Effector memory CD8-positive, alpha-beta T cell (primary cell): ENCODE data around the gene GZMA.

ENCODE experiments used
- ATAC-seq: fragments of 150-1000 bp; cut with Tn5 transposase; replicated peaks from 2 replicates; pipeline ENCODE4 v1.10.0; 2021; ENCODE audit warnings: mild to moderate bottlenecking, moderate library complexity
- DNase-seq, 3 experiments: peaks; one replicate each; pipeline ENCODE4 v3.0.0; 2021
- H3K27ac Mint-ChIP-seq, 2 donors: one replicate each; pipeline ENCODE4 v1.8.0; 2022; ENCODE audit warnings: mild to moderate bottlenecking in 2 of 2, mixed read lengths in 2 of 2, moderate library complexity in 2 of 2
- H3K27me3 Mint-ChIP-seq, 2 donors: one replicate each; pipeline ENCODE4 v1.8.0; 2022; ENCODE audit warnings: mixed read lengths in 2 of 2
- H3K36me3 Mint-ChIP-seq: one replicate; pipeline ENCODE4 v1.8.0; 2022; ENCODE audit warnings: mild to moderate bottlenecking, moderate library complexity, mixed read lengths; ENCODE audit not compliant: insufficient read depth
- H3K4me1 Mint-ChIP-seq, 2 donors: one replicate each; pipeline ENCODE4 v1.8.0; 2022; ENCODE audit warnings: low read depth in 2 of 2, mixed read lengths in 2 of 2
- H3K4me3 Mint-ChIP-seq, 2 donors: one replicate each; pipeline ENCODE4 v1.8.0; 2022; ENCODE audit warnings: mild to moderate bottlenecking in 2 of 2, mixed read lengths in 2 of 2, moderate library complexity in 2 of 2
- H3K9me3 Mint-ChIP-seq, 2 donors: one replicate each; pipeline ENCODE4 v1.8.0; 2022; ENCODE audit warnings: mixed read lengths in 2 of 2

The GZMA gene

DNA sequence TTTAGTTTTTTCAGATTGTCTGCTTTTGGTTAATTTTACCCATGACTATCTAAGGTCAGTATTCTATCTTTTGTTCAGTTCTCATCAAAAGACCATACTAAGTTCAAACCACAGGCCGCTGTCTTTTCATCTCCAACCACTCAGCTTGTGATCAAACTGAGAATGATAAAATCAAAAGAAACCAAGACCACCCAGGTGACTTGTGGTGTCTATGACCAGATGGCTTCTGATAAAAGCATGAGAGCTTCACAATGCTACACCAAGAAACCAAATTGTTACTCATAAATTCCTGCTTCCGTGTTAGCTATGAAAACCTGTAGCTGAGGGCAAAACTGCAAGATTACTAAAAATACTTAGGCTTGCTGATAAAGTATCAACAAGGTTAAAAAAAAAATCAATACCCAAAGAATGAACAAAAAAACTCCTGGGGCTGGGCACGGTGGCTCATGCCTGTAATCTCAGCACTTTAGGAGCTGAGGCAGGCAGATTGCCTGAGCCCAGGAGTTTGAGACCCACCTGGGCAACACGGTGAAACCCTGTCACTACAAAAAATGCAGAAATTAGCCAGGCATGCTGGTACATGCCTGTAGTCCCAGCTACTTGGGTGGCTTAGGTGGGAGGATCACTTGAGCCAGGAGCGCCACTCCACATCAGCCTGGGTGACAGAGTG is 31.7 kb downstream of the GZMA start:
- peak overlapping the region in 1 of 2 donors; percentile 45 for H3K4me3 Mint-ChIP-seq
- H3K9me3 Mint-ChIP-seq, result no peaks in the 10 kb centered on the region
- peak; percentile 76 for ATAC-seq
- H3K27ac Mint-ChIP-seq, result peak overlapping the region; percentile 36 to 74
- no peak for DNase-seq
- peaks cover 6 to 7% of the 10 kb centered on the region in 2 donors for H3K4me1 Mint-ChIP-seq
- H3K27me3 Mint-ChIP-seq, result no peaks in the 10 kb centered on the region
- H3K36me3 Mint-ChIP-seq, result no peaks in the 10 kb centered on the region

DNA sequence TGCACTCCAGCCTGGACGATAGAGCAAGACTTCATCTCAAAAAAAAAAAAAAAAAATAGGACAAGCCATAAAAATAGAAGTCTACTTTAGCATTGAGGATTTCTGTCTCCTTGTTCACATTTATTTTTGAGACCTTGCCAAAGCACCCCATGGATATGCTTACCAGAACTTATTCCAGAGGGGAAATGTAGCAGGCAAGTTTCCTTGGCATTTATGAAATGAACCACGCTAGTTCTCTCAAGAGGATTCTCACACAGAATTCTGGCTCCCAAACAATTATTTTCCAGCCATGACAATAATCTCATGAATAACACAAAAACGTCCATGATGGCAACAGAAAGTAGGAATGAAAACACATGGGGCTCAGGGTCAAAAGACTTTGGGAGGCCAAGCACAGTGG is 34.1 kb downstream of the GZMA start:
- Mint-ChIP-seq H3K36me3 (no peaks in the 10 kb centered on the region), H3K27ac (no peak overlapping the region), H3K4me3 (no peak overlapping the region), H3K9me3 (no peaks in the 10 kb centered on the region), H3K27me3 (no peaks in the 10 kb centered on the region), H3K4me1 (peaks cover 12% of the 10 kb centered on the region in 2 donors)
- ATAC-seq, result no peak
- DNase-seq, result no peak

DNA sequence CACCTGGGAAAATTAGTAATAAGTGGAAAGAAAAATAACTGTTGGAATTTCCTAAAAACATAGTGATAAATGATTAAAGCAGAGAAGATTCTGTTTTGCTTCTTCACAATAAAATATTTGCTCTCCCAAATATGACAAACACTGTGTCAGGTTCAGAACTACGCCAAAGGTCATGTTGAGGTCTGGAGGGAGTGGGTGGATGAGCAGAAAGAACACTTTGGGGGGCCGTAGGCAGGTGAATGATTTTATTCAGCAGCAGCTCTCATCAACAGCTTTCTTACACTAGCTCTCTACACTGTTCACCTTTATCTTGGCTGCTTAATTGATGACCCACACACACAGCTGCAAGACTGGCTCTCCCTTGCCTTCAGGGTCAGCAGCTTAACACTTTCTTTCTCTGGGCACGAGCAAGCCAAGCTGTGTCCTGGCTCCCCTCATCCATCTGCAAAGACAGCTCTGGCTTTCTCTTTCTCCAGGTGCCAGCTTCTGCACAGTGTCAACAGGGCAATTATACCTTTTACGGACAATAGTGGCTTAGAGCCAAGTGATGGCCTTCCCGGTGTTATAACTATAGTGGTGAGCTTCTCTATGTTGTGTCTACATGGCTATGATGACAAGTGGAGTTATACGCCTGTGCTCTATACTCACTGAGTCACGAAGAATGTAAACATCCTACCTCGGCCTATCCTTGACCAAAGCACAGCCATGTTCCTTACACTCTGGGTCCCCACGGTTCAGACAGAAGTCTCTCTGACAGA is 38.6 kb downstream of the GZMA start:
- peaks cover 16 to 28% of the 10 kb centered on the region in 2 donors for H3K4me1 Mint-ChIP-seq

DNA sequence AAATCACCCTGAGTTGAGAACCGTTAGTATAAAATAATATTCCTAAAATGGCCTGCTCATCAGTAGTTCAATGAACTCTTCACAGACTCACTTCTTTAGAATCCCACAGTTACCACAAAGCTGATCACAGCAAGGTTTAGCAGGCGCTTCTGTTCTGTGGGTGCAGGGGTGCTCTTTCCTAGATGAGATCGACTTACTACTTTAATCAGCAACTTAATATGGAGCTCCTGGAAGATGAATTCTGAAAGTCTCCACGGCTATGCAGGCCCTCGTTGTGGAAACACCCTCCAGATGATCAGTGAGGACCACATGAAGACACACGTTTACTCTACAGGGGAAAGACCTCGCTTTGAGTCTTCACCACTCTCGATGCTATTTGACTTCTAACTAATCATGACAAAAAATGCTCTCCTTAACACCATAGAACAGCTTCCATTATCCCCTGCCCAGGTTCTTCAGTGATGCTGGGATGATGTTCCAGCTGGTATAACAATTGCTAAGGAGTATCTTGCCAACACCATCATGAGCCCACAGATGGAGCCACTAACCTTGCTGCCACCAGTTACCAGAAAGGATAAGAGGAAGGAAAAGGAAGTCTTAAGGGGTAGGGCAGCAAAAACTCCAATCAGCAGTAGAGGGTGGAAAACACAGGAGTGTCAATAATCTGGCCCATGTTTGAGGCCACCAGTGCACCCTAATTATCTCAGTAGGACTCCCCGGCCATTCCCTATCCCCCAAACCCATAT is 39.7 kb downstream of the GZMA start:
- peak overlapping the region; percentile 21 to 48 for H3K4me3 Mint-ChIP-seq
- ATAC-seq, result peak; percentile 52
- no peaks in the 10 kb centered on the region for H3K9me3 Mint-ChIP-seq
- no peaks in the 10 kb centered on the region for H3K27me3 Mint-ChIP-seq
- no peaks in the 10 kb centered on the region for H3K36me3 Mint-ChIP-seq
- peaks cover 21 to 35% of the 10 kb centered on the region in 2 donors for H3K4me1 Mint-ChIP-seq
- DNase-seq, result peak in 1 of 3 experiments; percentile 9
- peak overlapping the region; percentile 52 to 83 for H3K27ac Mint-ChIP-seq

More for the DNA sequence above, 38.6 kb downstream of the GZMA start:
- DNase-seq (no peak), ATAC-seq (no peak)
- Mint-ChIP-seq H3K4me3 (no peak overlapping the region), H3K27me3 (no peaks in the 10 kb centered on the region), H3K27ac (peak overlapping the region in 1 of 2 donors; percentile 83), H3K9me3 (no peaks in the 10 kb centered on the region), H3K36me3 (no peaks in the 10 kb centered on the region)

DNA sequence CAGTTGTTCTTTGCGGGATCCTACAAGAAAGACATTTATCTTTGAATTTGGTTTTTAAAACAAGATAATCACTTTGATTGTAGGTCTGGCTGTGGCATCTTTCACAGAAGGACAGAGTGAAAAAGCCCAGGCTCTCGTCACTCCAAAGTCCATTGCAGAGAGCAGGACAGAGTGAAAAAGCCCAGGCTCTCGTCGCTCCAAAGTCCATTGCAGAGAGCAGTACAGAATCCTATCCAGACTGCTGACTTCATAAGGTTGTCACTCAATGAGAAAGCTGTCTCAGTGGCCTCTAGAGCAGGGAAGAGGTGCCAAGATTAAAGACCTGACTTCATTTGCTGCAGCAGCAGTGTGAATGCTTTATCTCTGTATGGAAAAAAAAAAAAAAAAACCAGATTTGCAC is 41.2 kb downstream of the GZMA start:
- peaks cover 21 to 35% of the 10 kb centered on the region in 2 donors for H3K4me1 Mint-ChIP-seq
- no peak overlapping the region for H3K27ac Mint-ChIP-seq
- H3K27me3 Mint-ChIP-seq, result no peaks in the 10 kb centered on the region
- no peaks in the 10 kb centered on the region for H3K36me3 Mint-ChIP-seq
- DNase-seq, result no peak
- no peak overlapping the region for H3K4me3 Mint-ChIP-seq
- H3K9me3 Mint-ChIP-seq, result no peaks in the 10 kb centered on the region
- no peak for ATAC-seq

DNA sequence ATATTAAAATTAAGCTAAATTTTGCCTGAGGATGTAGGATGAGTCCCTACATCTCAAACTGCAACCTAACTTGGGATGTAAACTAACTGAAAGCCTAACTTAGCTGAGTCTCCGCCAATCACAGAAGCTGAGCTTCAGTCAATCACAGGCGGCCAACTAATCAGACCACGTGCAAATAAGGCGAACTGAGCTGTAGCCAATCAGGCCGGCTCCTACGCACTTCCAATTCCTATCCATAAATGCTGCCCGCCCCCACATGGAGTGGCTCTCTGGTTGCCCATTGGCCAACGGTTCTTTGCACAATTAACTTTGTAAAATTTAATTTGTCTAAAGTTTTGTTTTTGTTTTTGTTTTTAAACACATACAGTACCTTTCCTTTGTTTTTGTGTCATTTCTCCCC is 43.6 kb downstream of the GZMA start:
- H3K9me3 Mint-ChIP-seq, result no peaks in the 10 kb centered on the region
- peaks cover 19 to 34% of the 10 kb centered on the region in 2 donors for H3K4me1 Mint-ChIP-seq
- H3K4me3 Mint-ChIP-seq, result peak overlapping the region; percentile 48 to 58
- H3K27me3 Mint-ChIP-seq, result no peaks in the 10 kb centered on the region
- DNase-seq (no peak), ATAC-seq (no peak)
- no peaks in the 10 kb centered on the region for H3K36me3 Mint-ChIP-seq
- peak overlapping the region in 1 of 2 donors; percentile 4 for H3K27ac Mint-ChIP-seq

DNA sequence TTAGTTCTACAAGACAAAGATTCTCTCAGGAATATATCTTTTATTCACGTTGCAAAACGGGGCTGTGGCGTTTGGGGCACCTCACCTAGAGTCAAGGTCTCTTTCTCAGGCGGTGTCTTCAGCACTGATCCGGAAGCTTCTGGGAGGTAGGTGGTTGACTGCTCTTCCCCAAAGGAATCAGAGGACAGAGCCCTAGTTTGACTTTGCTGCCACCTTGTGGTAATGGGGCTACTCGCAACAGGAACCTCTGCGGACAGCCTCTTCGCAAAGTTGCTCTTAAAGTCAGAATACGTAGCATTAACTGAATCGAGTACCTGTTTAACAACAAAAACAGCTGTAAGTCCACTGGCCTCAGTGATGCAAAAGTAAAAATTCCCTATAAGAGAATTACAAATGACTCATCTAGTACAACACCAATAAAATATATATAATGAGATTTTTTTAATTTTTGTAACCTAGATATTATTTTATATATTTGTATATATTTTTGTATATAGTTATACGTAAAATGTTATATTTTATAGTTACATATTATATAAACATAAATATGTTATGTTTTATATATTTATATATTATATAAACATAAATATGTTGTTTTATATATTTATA is 44.2 kb downstream of the GZMA start:
- no peaks in the 10 kb centered on the region for H3K27me3 Mint-ChIP-seq
- H3K27ac Mint-ChIP-seq, result peak overlapping the region in 1 of 2 donors; percentile 4
- H3K4me1 Mint-ChIP-seq, result peaks cover 13 to 28% of the 10 kb centered on the region in 2 donors
- DNase-seq, result peak; percentile 81 to 86 (median 84)
- H3K9me3 Mint-ChIP-seq, result no peaks in the 10 kb centered on the region
- H3K36me3 Mint-ChIP-seq, result no peaks in the 10 kb centered on the region
- peak overlapping the region; percentile 48 to 58 for H3K4me3 Mint-ChIP-seq
- ATAC-seq, result peak; percentile 98

DNA sequence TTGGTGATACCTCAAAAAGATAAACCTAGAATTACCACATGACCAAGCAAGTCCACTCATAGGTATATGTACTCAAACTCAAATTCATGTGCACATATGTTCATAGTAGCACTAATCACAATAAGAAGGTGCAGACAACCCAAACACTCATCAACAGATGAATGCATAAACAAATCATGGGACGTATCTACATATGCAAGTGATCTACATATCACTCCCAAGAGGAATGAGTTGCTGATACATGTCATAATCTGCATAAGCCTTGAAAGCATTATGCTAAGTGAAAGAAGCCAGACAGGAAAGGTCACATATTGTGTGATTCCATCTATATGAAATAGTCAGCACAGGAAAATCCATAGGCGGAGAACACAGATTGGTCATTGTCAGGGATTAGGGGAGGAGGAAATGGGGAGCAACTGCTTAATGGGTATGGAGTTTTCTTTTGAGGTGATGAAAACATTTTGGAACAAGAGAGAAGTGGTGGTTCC is 46.9 kb downstream of the GZMA start:
- Mint-ChIP-seq H3K4me3 (no peak overlapping the region), H3K27ac (no peak overlapping the region), H3K27me3 (peaks cover 8 to 19% of the 10 kb centered on the region in 2 donors), H3K36me3 (no peaks in the 10 kb centered on the region), H3K4me1 (peaks cover 5 to 14% of the 10 kb centered on the region in 2 donors), H3K9me3 (no peaks in the 10 kb centered on the region)
- ATAC-seq (no peak), DNase-seq (no peak)

DNA sequence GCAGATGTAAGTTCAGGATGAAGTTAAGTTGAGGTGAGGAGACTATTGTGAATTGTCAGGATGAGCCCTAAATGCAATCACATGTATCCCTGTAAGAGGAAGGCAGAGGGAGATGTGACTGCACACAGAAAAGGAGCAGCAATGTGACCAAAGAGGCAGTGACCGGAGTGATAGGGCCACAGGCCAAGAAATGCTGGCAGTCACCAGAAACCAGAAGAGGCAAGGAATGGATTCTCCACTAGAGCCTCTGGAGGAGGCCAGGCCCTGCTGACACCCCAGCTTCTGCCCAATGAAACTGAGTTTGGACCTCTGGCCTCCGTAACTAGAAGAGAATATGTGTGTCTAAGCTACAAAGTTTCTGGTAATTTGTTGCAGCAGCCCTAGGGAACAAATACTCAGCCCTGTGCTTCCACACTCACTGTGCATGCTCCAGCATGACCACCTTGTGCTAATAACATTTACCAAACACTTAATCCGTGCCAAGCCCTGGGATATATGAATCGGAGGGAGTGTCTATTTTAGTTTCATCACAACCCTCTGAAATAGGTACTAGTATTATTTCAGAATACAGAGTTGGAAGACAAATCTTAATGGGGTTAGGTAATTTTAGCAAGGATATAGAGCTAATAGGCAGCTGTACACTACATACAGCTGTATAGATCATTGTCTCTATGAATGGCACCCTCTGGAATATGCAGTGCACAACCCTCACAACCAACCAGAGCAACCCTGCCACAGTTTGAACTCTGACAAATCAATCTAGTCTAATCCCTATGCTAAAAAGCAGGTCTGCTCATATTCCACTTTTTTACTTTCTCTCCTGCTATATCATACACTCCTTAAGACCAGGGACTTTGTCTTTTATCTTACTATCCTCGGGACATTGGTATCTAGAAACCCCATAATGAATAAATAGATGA is 49.7 kb downstream of the GZMA start:
- ATAC-seq, result no peak
- Mint-ChIP-seq H3K9me3 (no peaks in the 10 kb centered on the region), H3K4me1 (no peaks in the 10 kb centered on the region), H3K27me3 (peaks cover 8 to 30% of the 10 kb centered on the region in 2 donors), H3K27ac (no peak overlapping the region), H3K4me3 (no peak overlapping the region), H3K36me3 (no peaks in the 10 kb centered on the region)
- DNase-seq, result no peak

DNA sequence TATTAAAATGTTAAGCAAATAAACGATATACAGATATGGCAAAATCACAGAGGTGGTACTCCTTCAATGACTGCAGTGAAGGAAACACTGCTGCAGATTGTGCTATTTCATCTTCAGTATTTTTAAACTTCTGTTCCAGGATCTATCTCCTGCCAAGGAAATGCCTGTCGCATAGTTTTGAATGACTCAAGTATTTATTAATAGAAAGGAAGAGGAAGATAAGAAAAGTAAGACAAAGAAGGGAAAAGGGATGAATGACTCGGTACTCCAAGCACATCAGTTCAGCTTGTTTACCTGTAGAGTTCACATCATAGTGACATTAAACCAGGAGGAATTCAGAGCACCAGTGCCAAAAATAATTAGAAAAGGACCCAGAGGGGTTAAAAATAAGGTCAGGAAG is 52.4 kb downstream of the GZMA start:
- Mint-ChIP-seq H3K27ac (no peak overlapping the region), H3K27me3 (peaks cover 8 to 38% of the 10 kb centered on the region in 2 donors), H3K4me1 (peaks cover 0 to 3% of the 10 kb centered on the region in 2 donors), H3K9me3 (no peaks in the 10 kb centered on the region), H3K36me3 (no peaks in the 10 kb centered on the region), H3K4me3 (no peak overlapping the region)
- ATAC-seq, result no peak
- no peak for DNase-seq
